ENCODE results near the gene CDKN2AIPNL.
"Not testable (repeated sequence)": the region's sequence is repeated elsewhere in the genome, so short reads cannot be mapped to it uniquely, and the experiment has no call there.

The CDKN2AIPNL gene

DNA sequence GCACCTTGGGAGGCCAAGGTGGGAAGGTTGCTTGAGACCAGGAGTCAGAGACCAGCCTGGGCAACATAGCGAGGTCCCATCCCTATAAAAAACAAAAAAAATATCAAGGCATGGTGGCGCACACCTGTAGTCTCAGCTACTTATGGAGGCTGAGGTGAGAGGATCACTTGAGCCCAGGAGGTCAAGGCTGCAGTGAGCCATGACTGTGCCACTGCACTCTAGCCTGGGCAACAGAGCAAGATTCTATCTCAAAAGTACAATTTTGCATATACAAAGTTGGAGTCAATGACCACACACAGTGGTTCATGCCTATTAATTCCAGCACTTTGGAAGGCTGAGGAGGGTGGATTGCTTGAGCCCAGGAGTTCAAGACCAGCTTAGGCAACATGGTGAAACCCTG lies 29.5 kb downstream of the CDKN2AIPNL start:
- not testable (repeated sequence) for H3K27ac ChIP-seq (ENCODE audit: low read depth, low read length); H3K27me3 ChIP-seq (ENCODE audit: control insufficient read depth in 5 of 5, insufficient read depth in 4 of 5, low read length in 5 of 5); H3K9ac ChIP-seq (ENCODE audit: low read length in 5 of 5); H3K4me3 ChIP-seq (ENCODE audit: low read depth in 1 of 5, low read length in 5 of 5); H3K4me1 ChIP-seq (ENCODE audit: control insufficient read depth in 5 of 5, insufficient read depth in 5 of 5, low read length in 5 of 5); H3K9me3 ChIP-seq (ENCODE audit: control insufficient read depth in 5 of 5, low read length in 5 of 5)
- peaks cover 25 to 83% (median 68%) of the 10 kb centered on the region in 5 donors for H3K36me3 ChIP-seq (ENCODE audit: control insufficient read depth in 5 of 5, insufficient read depth in 5 of 5, low read length in 5 of 5)

DNA sequence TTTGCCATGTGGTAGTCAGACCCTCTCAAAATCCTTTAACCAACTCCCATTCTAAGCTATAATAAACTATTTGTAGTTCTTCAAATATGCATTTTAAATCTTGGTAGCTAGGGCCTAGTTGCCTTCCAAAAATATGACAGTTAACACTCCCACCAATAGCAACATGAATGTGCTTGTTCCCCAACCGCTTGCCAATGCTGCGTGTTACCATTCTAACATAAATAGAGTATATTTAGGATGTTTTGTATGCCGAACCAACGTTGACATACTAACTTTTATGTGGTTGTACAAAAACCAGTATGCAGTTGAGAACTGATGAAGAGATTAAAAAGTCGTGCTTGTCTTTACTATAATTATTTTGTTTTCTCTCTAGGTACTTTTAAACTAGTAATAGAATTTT lies 31.3 kb downstream of the CDKN2AIPNL start:
- no peaks in the 10 kb centered on the region for H3K27me3 ChIP-seq (ENCODE audit: control insufficient read depth in 5 of 5, insufficient read depth in 4 of 5, low read length in 5 of 5)
- peaks cover 33 to 79% (median 61%) of the 10 kb centered on the region in 5 donors for H3K36me3 ChIP-seq (ENCODE audit: control insufficient read depth in 5 of 5, insufficient read depth in 5 of 5, low read length in 5 of 5)
- no peak overlapping the region for H3K27ac ChIP-seq (ENCODE audit: low read depth, low read length)
- H3K9me3 ChIP-seq (ENCODE audit: control insufficient read depth in 5 of 5, low read length in 5 of 5): no peaks in the 10 kb centered on the region
- H3K4me1 ChIP-seq (ENCODE audit: control insufficient read depth in 5 of 5, insufficient read depth in 5 of 5, low read length in 5 of 5): no peaks in the 10 kb centered on the region
- H3K9ac ChIP-seq (ENCODE audit: low read length in 5 of 5): no peak overlapping the region
- no peak overlapping the region for H3K4me3 ChIP-seq (ENCODE audit: low read depth in 1 of 5, low read length in 5 of 5)

DNA sequence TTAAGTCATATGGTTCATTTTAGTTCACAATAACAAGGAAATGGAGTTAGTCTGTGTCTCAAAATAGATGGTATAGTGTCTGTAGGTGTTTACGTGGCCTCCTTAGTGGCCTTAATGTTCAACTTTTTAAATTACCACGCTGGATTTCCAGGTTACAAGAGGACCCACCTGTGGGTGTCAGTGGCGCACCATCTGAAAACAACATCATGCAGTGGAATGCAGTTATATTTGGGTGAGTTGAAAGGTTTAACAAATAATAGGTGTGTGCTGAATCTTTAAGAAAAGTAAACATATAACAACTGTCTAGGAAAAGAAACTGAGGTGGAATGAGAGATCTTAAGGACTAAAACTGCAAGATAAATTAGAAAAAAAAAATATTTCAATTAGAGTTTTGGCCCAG lies 37.4 kb downstream of the CDKN2AIPNL start:
- Histone ChIP-seq H3K4me1 (ENCODE audit: control insufficient read depth in 5 of 5, insufficient read depth in 5 of 5, low read length in 5 of 5) (peaks cover 1 to 31% (median 29%) of the 10 kb centered on the region in 5 donors), H3K27ac (ENCODE audit: low read depth, low read length) (no peak overlapping the region), H3K4me3 (ENCODE audit: low read depth in 1 of 5, low read length in 5 of 5) (no peak overlapping the region), H3K36me3 (ENCODE audit: control insufficient read depth in 5 of 5, insufficient read depth in 5 of 5, low read length in 5 of 5) (peaks cover 15 to 36% (median 18%) of the 10 kb centered on the region in 5 donors), H3K27me3 (ENCODE audit: control insufficient read depth in 5 of 5, insufficient read depth in 4 of 5, low read length in 5 of 5) (no peaks in the 10 kb centered on the region), H3K9me3 (ENCODE audit: control insufficient read depth in 5 of 5, low read length in 5 of 5) (no peaks in the 10 kb centered on the region), H3K9ac (ENCODE audit: low read length in 5 of 5) (peak overlapping the region in 1 of 5 donors; percentile 17)

DNA sequence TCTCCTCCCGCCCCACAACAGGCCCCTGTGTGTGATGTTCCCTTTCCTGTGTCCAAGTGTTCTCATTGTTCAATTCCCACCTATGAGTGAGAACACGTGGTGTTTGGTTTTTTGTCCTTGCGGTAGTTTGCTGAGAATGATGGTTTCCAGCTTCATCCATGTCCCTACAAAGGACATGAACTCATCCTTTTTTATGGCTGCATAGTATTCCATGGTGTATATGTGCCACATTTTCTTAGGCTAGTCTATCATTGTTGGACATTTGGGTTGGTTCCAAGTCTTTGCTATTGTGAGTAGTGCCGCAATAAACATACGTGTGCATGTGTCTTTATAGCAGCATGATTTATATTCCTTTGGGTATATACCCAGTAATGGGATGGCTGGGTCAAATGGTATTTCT lies 38.0 kb downstream of the CDKN2AIPNL start:
- H3K27me3 ChIP-seq (ENCODE audit: control insufficient read depth in 5 of 5, insufficient read depth in 4 of 5, low read length in 5 of 5); H3K9me3 ChIP-seq (ENCODE audit: control insufficient read depth in 5 of 5, low read length in 5 of 5); H3K9ac ChIP-seq (ENCODE audit: low read length in 5 of 5); H3K27ac ChIP-seq (ENCODE audit: low read depth, low read length); H3K4me3 ChIP-seq (ENCODE audit: low read depth in 1 of 5, low read length in 5 of 5): not testable (repeated sequence)
- H3K4me1 ChIP-seq (ENCODE audit: control insufficient read depth in 5 of 5, insufficient read depth in 5 of 5, low read length in 5 of 5): peaks cover 1 to 31% (median 29%) of the 10 kb centered on the region in 5 donors
- H3K36me3 ChIP-seq (ENCODE audit: control insufficient read depth in 5 of 5, insufficient read depth in 5 of 5, low read length in 5 of 5): peaks cover 15 to 34% (median 17%) of the 10 kb centered on the region in 5 donors

DNA sequence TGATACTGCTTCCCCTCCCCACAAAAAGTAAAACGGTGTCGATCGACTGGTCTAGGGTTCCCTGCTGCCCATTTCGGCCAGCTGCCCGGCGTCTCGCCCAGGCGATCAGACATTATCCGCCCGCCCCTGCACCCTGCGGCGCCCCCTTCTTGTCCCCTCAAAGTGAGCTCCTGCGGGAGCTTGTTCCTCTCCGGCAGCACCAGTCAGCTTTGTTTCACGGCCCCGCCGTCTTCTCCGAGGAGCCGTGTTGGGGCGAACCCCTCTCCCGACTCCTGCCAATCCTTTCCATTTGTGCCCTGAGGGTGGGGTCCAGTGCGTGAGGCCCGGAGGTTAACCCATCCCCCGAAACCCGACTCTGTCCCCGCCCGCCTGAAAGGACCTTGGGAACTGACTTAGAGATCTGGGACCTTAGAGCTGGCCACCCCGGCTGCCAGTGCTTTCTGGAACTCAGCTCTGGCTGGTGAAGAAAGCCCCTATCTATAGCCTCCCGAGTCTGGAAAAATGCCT lies 39.8 kb downstream of the CDKN2AIPNL start:
- Histone ChIP-seq H3K27ac (ENCODE audit: low read depth, low read length) (peak overlapping the region; percentile 99), H3K4me1 (ENCODE audit: control insufficient read depth in 5 of 5, insufficient read depth in 5 of 5, low read length in 5 of 5) (peaks cover 1 to 37% (median 35%) of the 10 kb centered on the region in 5 donors), H3K27me3 (ENCODE audit: control insufficient read depth in 5 of 5, insufficient read depth in 4 of 5, low read length in 5 of 5) (no peaks in the 10 kb centered on the region), H3K4me3 (ENCODE audit: low read depth in 1 of 5, low read length in 5 of 5) (peak overlapping the region; percentile 87 to 97 (median 95)), H3K9ac (ENCODE audit: low read length in 5 of 5) (peak overlapping the region; percentile 85 to 100 (median 100)), H3K36me3 (ENCODE audit: control insufficient read depth in 5 of 5, insufficient read depth in 5 of 5, low read length in 5 of 5) (peaks cover under 1 to 17% (median 5%) of the 10 kb centered on the region in 5 donors), H3K9me3 (ENCODE audit: control insufficient read depth in 5 of 5, low read length in 5 of 5) (no peaks in the 10 kb centered on the region)

DNA sequence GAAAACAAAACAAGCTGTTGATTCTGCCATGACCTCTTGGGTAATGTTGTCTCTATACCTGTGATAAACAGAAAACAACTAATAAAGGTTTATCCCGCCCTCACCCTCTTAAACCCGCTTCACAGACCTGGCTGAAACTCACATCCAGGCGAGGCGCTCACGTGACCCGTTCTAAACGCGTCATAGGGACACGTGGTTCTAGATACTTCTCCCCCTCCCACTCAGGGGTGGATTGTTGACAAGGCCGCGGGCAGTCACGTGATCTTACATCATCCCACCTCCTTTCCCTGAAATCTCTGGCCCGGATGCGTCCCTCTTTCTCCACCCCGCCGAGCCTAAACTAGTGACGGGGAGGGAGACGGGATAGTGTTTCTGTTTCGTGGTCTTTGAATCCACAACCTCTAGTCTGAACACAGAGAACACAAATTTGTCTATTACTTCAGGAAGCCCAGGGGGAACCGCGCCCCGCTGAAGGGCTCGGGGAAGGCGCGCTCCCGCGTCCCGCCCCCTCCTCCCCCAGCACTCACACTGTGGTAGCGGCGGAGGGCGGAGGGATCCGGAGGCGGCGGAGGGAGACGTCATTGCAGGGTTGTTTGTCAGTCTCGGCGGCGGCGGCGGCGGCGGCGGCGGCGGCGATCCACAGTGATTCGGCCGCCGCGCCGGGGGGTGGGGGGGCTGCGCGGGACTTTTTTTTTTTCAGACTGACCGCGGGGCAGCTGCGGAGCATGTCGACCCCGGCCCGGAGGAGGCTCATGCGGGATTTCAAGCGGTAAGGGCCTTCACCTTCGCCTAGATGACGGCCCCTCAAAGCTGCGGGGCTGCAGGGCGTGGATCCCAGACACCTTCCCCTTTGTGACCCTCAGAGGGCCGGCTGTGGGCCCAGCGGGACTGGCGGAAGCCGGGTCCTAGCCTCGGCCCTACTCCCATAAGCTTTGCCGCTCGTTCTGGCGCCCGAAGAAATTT lies 40.5 kb downstream of the CDKN2AIPNL start, which contains the start of gene UBE2B:
UBE2B (plus strand) TSS at position 699 of the 963 bp plus-strand sequence; CDS start at position 726, 27 bp downstream.
- H3K9me3 ChIP-seq (ENCODE audit: control insufficient read depth in 5 of 5, low read length in 5 of 5): no peaks in the 10 kb centered on the region
- peaks cover 0 to 12% (median 2%) of the 10 kb centered on the region in 5 donors for H3K36me3 ChIP-seq (ENCODE audit: control insufficient read depth in 5 of 5, insufficient read depth in 5 of 5, low read length in 5 of 5)
- no peaks in the 10 kb centered on the region for H3K27me3 ChIP-seq (ENCODE audit: control insufficient read depth in 5 of 5, insufficient read depth in 4 of 5, low read length in 5 of 5)
- peak within 1 kb of the TSS; percentile 85 to 100 (median 100) for H3K9ac ChIP-seq (ENCODE audit: low read length in 5 of 5)
- H3K27ac ChIP-seq (ENCODE audit: low read depth, low read length): peak within 1 kb of the TSS; percentile 99
- peak within 1 kb of the TSS; percentile 87 to 97 (median 95) for H3K4me3 ChIP-seq (ENCODE audit: low read depth in 1 of 5, low read length in 5 of 5)
- peaks cover 1 to 43% (median 42%) of the 10 kb centered on the region in 5 donors for H3K4me1 ChIP-seq (ENCODE audit: control insufficient read depth in 5 of 5, insufficient read depth in 5 of 5, low read length in 5 of 5)

DNA sequence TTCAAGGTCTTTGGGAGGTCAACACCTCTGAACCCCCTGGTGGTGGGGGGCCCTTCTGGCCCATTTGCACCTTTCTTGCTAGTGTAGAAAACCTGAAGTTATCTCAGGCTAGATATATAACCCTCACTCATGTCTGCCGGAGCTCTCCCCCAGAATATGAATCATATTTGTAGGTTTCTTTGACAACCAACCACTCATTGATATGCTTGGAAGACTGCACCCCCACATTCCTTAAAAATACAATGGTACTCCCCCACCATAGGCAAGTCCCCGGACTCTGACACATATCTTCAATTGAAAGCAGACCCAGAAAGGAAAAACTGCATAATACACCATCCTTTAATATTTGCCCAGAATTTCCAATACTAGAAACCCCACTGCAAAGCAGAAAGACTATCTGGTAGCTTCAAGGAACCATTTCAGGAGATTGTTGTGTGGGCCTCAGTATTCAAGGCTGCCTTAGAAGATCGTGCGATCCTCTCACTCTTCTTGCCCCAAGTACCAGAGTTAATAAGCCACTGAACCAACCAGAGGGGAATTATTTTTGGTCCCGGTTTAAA lies 41.3 kb downstream of the CDKN2AIPNL start:
- Histone ChIP-seq H3K4me3 (ENCODE audit: low read depth in 1 of 5, low read length in 5 of 5) (peak overlapping the region; percentile 62 to 97 (median 95)), H3K36me3 (ENCODE audit: control insufficient read depth in 5 of 5, insufficient read depth in 5 of 5, low read length in 5 of 5) (peaks cover 0 to 9% (median 2%) of the 10 kb centered on the region in 5 donors), H3K27me3 (ENCODE audit: control insufficient read depth in 5 of 5, insufficient read depth in 4 of 5, low read length in 5 of 5) (no peaks in the 10 kb centered on the region), H3K9ac (ENCODE audit: low read length in 5 of 5) (peak overlapping the region; percentile 31 to 100 (median 79)), H3K27ac (ENCODE audit: low read depth, low read length) (peak overlapping the region; percentile 99), H3K9me3 (ENCODE audit: control insufficient read depth in 5 of 5, low read length in 5 of 5) (no peaks in the 10 kb centered on the region), H3K4me1 (ENCODE audit: control insufficient read depth in 5 of 5, insufficient read depth in 5 of 5, low read length in 5 of 5) (peaks cover 1 to 44% (median 43%) of the 10 kb centered on the region in 5 donors)

DNA sequence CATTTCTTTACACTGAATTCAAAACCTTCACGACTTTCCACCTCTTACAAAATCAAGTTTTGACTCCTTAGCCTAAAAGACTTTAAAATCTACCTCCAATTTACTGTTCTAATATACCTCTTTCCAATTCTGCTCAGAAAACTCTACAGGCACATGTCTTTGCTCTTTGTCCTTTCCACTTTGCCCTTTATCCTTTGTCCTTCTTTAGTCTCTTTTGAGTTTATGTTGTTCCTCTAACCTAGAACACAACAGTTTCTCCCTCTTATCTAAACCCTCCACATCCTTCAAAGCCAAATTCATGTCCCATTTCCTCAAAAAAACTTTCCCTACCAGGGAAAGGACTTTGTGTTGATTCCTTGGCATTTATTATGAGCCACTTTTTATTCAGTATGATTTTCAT lies 46.1 kb downstream of the CDKN2AIPNL start:
- Histone ChIP-seq H3K9ac (ENCODE audit: low read length in 5 of 5) (no peak overlapping the region), H3K4me1 (ENCODE audit: control insufficient read depth in 5 of 5, insufficient read depth in 5 of 5, low read length in 5 of 5) (peaks cover 0 to 23% (median 22%) of the 10 kb centered on the region in 5 donors), H3K9me3 (ENCODE audit: control insufficient read depth in 5 of 5, low read length in 5 of 5) (no peaks in the 10 kb centered on the region), H3K36me3 (ENCODE audit: control insufficient read depth in 5 of 5, insufficient read depth in 5 of 5, low read length in 5 of 5) (no peaks in the 10 kb centered on the region), H3K4me3 (ENCODE audit: low read depth in 1 of 5, low read length in 5 of 5) (no peak overlapping the region), H3K27me3 (ENCODE audit: control insufficient read depth in 5 of 5, insufficient read depth in 4 of 5, low read length in 5 of 5) (no peaks in the 10 kb centered on the region), H3K27ac (ENCODE audit: low read depth, low read length) (no peak overlapping the region)

DNA sequence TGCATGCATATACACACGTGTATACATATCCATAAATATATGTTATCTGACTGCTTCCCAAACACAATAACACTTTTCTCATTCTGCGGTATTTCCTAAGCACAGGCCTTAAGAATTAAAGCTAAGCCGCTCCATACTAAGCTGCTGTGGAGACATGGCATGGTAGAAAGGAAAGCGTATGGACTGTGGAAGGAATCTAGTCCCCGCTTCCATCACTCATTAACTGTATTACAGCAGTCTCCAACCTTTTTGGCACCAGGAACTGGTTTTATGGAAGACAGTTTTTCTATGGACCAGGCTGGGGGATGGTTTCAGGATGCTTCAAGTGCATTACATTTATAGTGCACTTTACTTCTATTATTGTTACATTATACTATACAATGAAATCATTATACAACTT lies 56.0 kb downstream of the CDKN2AIPNL start:
- Histone ChIP-seq H3K27ac (ENCODE audit: low read depth, low read length) (no peak overlapping the region), H3K4me1 (ENCODE audit: control insufficient read depth in 5 of 5, insufficient read depth in 5 of 5, low read length in 5 of 5) (no peaks in the 10 kb centered on the region), H3K36me3 (ENCODE audit: control insufficient read depth in 5 of 5, insufficient read depth in 5 of 5, low read length in 5 of 5) (no peaks in the 10 kb centered on the region), H3K9ac (ENCODE audit: low read length in 5 of 5) (no peak overlapping the region), H3K4me3 (ENCODE audit: low read depth in 1 of 5, low read length in 5 of 5) (no peak overlapping the region), H3K27me3 (ENCODE audit: control insufficient read depth in 5 of 5, insufficient read depth in 4 of 5, low read length in 5 of 5) (no peaks in the 10 kb centered on the region), H3K9me3 (ENCODE audit: control insufficient read depth in 5 of 5, low read length in 5 of 5) (no peaks in the 10 kb centered on the region)

Data from subcutaneous abdominal adipose tissue (tissue), 5 donors.